Activated naive CD4-positive, alpha-beta T cell treated with anti-CD3 and anti-CD28 coated beads, Interleukin-2, amount 50 U/mL, for 72 hours (primary cell): ENCODE data around the gene SSR2. TPM values are rescaled to one million over a fixed set of nuclear protein-coding genes. Genes with fewer than 3 reads are reported as not detected.
A peak's percentile ranks its signal among the peaks of the same experiment; 100 is the strongest.
"Not testable (repeated sequence)": the region's sequence is repeated elsewhere in the genome, so short reads cannot be mapped to it uniquely, and the experiment has no call there.

ENCODE experiments used
- ATAC-seq, 2 donors: fragments of 150-1000 bp; cut with Tn5 transposase; 2 replicates each; pipeline ENCODE4 v1.10.0; 2021; ENCODE audit warnings: mild to moderate bottlenecking in 2 of 2, moderate library complexity in 2 of 2
- DNase-seq, 2 donors: peaks; one replicate each; pipeline ENCODE4 v3.0.0; 2021 to 2022; ENCODE audit warnings: low spot score in 2 of 2
- H3K27ac Mint-ChIP-seq, 2 donors: one replicate each; pipeline ENCODE4 v1.8.0; 2022; ENCODE audit warnings: mild to moderate bottlenecking in 2 of 2, mixed read lengths in 2 of 2
- H3K36me3 Mint-ChIP-seq, 2 donors: one replicate each; pipeline ENCODE4 v1.8.0; 2022; ENCODE audit warnings: mixed read lengths in 2 of 2
- H3K9me3 Mint-ChIP-seq, 2 donors: one replicate each; pipeline ENCODE4 v1.8.0; 2022; ENCODE audit warnings: mixed read lengths in 2 of 2
- total RNA-seq, 2 donors: library from RNA; stranded (reverse); gene quantifications; one replicate each; pipeline ENCODE4 v1.2.3, GENCODE V29; 2022

Gene SSR2
- total RNA-seq, 2 donors from 2014 or later, result 178 TPM

- peak; percentile 46 to 55 for ATAC-seq
- H3K27ac Mint-ChIP-seq, result peak overlapping the region; percentile 91 to 92
- H3K9me3 Mint-ChIP-seq, result no peaks in the 10 kb centered on the region
- peak; percentile 69 to 71 for DNase-seq
- H3K36me3 Mint-ChIP-seq, result peaks cover 0 to 17% of the 10 kb centered on the region in 2 donors
Observed at GRCh38 chr1:156052862-156053767, 32.4 kb upstream of the SSR2 start.

- Mint-ChIP-seq H3K36me3 (peaks cover 0 to 17% of the 10 kb centered on the region in 2 donors), H3K9me3 (no peaks in the 10 kb centered on the region), H3K27ac (no peak overlapping the region)
- no peak for ATAC-seq
- DNase-seq, result no peak
Observed at GRCh38 chr1:156051011-156051725, 30.4 kb upstream of the SSR2 start.

GRCh38 chr1:156050376-156050775 lies 29.6 kb upstream of the SSR2 start:
- H3K9me3 Mint-ChIP-seq, result no peaks in the 10 kb centered on the region
- DNase-seq, result no peak

GRCh38 chr1:156048663-156049258 lies 28.0 kb upstream of the SSR2 start:
- H3K27ac Mint-ChIP-seq, result peak overlapping the region in 1 of 2 donors; percentile 44
- peaks cover 0 to 7% of the 10 kb centered on the region in 2 donors for H3K36me3 Mint-ChIP-seq
- DNase-seq, result no peak
- no peaks in the 10 kb centered on the region for H3K9me3 Mint-ChIP-seq
- no peak for ATAC-seq

More at GRCh38 chr1:156050376-156050775, 29.6 kb upstream of the SSR2 start:
- Mint-ChIP-seq H3K36me3 (peaks cover 0 to 17% of the 10 kb centered on the region in 2 donors), H3K27ac (no peak overlapping the region)
- no peak for ATAC-seq

GRCh38 chr1:156045076-156045475 lies 24.3 kb upstream of the SSR2 start:
- ATAC-seq (peak in 1 of 2 donors; percentile 31), DNase-seq (no peak)
- Mint-ChIP-seq H3K9me3 (no peaks in the 10 kb centered on the region), H3K36me3 (peaks cover 0 to 11% of the 10 kb centered on the region in 2 donors), H3K27ac (peak overlapping the region; percentile 21 to 61)

GRCh38 chr1:156042828-156043227 lies 22.1 kb upstream of the SSR2 start:
- no peak for ATAC-seq
- Mint-ChIP-seq H3K27ac (no peak overlapping the region), H3K36me3 (peaks cover 0 to 11% of the 10 kb centered on the region in 2 donors), H3K9me3 (no peaks in the 10 kb centered on the region)
- DNase-seq, result no peak

- H3K9me3 Mint-ChIP-seq, DNase-seq, H3K27ac Mint-ChIP-seq, ATAC-seq, H3K36me3 Mint-ChIP-seq: not testable (repeated sequence)
Observed at GRCh38 chr1:156034991-156035390, 14.2 kb upstream of the SSR2 start.

GRCh38 chr1:156033011-156033410 lies 12.3 kb upstream of the SSR2 start:
- Mint-ChIP-seq H3K9me3 (no peaks in the 10 kb centered on the region), H3K36me3 (no peaks in the 10 kb centered on the region), H3K27ac (peak overlapping the region in 1 of 2 donors; percentile 17)
- ATAC-seq, result no peak
- DNase-seq, result no peak

- H3K27ac Mint-ChIP-seq, result no peak overlapping the region
- ATAC-seq (peak; percentile 82 to 90), DNase-seq (no peak)
- no peaks in the 10 kb centered on the region for H3K9me3 Mint-ChIP-seq
- H3K36me3 Mint-ChIP-seq, result no peaks in the 10 kb centered on the region
Observed at GRCh38 chr1:156026588-156026987, 5.8 kb upstream of the SSR2 start.

GRCh38 chr1:156025876-156026275 lies 5.1 kb upstream of the SSR2 start:
- no peaks in the 10 kb centered on the region for H3K36me3 Mint-ChIP-seq
- DNase-seq, result peak in 1 of 2 donors; percentile 45
- H3K9me3 Mint-ChIP-seq, result no peaks in the 10 kb centered on the region
- peak; percentile 71 to 78 for ATAC-seq
- H3K27ac Mint-ChIP-seq, result no peak overlapping the region

- H3K27ac Mint-ChIP-seq, result peak overlapping the region in 1 of 2 donors; percentile 51
- ATAC-seq, result no peak
Observed at GRCh38 chr1:156024801-156025200, 4.0 kb upstream of the SSR2 start.

GRCh38 chr1:156021954-156022353 lies 1.2 kb upstream of the SSR2 start:
- no peak for ATAC-seq
- H3K36me3 Mint-ChIP-seq, result peaks cover 19 to 20% of the 10 kb centered on the region in 2 donors
- no peak for DNase-seq
- peak overlapping the region in 1 of 2 donors; percentile 63 for H3K27ac Mint-ChIP-seq
- H3K9me3 Mint-ChIP-seq, result no peaks in the 10 kb centered on the region

More at GRCh38 chr1:156024801-156025200, 4.0 kb upstream of the SSR2 start:
- DNase-seq, result no peak
- H3K36me3 Mint-ChIP-seq, result peaks cover 7 to 10% of the 10 kb centered on the region in 2 donors
- H3K9me3 Mint-ChIP-seq, result no peaks in the 10 kb centered on the region

- peaks cover 19 to 25% of the 10 kb centered on the region in 2 donors for H3K36me3 Mint-ChIP-seq
- H3K27ac Mint-ChIP-seq, result peak overlapping the region in 1 of 2 donors; percentile 95
- DNase-seq, result no peak
- H3K9me3 Mint-ChIP-seq, result no peaks in the 10 kb centered on the region
- ATAC-seq, result no peak
Observed at GRCh38 chr1:156021093-156021428, 310 bp upstream of the SSR2 start.

GRCh38 chr1:156019946-156020292 lies 832 bp downstream of the SSR2 start:
- ATAC-seq, result no peak
- no peak for DNase-seq
- peaks cover 19 to 26% of the 10 kb centered on the region in 2 donors for H3K36me3 Mint-ChIP-seq
- H3K9me3 Mint-ChIP-seq, result no peaks in the 10 kb centered on the region
- peak overlapping the region; percentile 87 to 95 for H3K27ac Mint-ChIP-seq

GRCh38 chr1:156014829-156015228 lies 5.9 kb downstream of the SSR2 start:
- peaks cover 12 to 20% of the 10 kb centered on the region in 2 donors for H3K36me3 Mint-ChIP-seq

GRCh38 chr1:156012051-156012817 lies 8.5 kb downstream of the SSR2 start:
- ATAC-seq (no peak), DNase-seq (no peak)
- Mint-ChIP-seq H3K36me3 (peaks cover 0 to 12% of the 10 kb centered on the region in 2 donors), H3K9me3 (no peaks in the 10 kb centered on the region), H3K27ac (peak overlapping the region in 1 of 2 donors; percentile 55)

More at GRCh38 chr1:156014829-156015228, 5.9 kb downstream of the SSR2 start:
- DNase-seq (no peak), ATAC-seq (no peak)
- no peak overlapping the region for H3K27ac Mint-ChIP-seq
- no peaks in the 10 kb centered on the region for H3K9me3 Mint-ChIP-seq
